ENCODE data around the gene RBM19. TPM values are rescaled to one million over a fixed set of nuclear protein-coding genes. Genes with fewer than 3 reads are reported as not detected.

RBM19 gene
- total and polyA plus RNA-seq, 2 of the 4 experiments (the other 2 are of a cell fraction), result 18.7 to 19.2 TPM

DNA sequence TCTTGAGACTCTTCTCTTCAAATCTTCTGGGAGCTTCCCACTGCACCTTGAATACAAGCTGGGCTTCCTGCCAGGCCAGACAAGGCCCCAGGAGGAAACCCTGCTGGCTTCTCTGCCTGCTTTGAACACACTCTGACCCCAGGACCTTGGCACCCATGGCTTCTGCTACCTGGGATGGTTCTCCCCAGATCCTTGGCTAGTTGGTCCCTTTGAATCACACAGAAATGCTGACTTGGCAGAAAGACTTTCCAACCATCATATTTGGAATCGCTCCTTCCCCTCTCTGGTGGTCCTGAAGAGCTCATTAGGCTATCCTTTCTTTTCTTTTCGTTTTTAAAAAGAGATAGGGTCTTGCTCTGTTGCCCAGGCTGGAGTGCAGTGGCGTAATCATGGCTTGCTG lies 132.7 kb downstream of the RBM19 start:
- no peak overlapping the region for H2BK20ac ChIP-seq (ENCODE audit: low read depth, low read length)
- H3K9me3 ChIP-seq (ENCODE audit: control insufficient read depth, insufficient read depth, low read length), result no peaks in the 10 kb centered on the region
- POLR2A ChIA-PET (ENCODE audit: unreplicated experiment), result no interaction called here
- H3K36me3 ChIP-seq (ENCODE audit: control insufficient read depth, insufficient read depth, low read length), result no peaks in the 10 kb centered on the region
- no peaks in the 10 kb centered on the region for H3K27me3 ChIP-seq (ENCODE audit: control insufficient read depth, insufficient read depth, low read length)
- TF ChIP-seq, protein P1, sequence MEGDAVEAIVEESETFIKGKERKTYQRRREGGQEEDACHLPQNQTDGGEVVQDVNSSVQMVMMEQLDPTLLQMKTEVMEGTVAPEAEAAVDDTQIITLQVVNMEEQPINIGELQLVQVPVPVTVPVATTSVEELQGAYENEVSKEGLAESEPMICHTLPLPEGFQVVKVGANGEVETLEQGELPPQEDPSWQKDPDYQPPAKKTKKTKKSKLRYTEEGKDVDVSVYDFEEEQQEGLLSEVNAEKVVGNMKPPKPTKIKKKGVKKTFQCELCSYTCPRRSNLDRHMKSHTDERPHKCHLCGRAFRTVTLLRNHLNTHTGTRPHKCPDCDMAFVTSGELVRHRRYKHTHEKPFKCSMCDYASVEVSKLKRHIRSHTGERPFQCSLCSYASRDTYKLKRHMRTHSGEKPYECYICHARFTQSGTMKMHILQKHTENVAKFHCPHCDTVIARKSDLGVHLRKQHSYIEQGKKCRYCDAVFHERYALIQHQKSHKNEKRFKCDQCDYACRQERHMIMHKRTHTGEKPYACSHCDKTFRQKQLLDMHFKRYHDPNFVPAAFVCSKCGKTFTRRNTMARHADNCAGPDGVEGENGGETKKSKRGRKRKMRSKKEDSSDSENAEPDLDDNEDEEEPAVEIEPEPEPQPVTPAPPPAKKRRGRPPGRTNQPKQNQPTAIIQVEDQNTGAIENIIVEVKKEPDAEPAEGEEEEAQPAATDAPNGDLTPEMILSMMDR (conservative IDR thresholded peaks at IDR 0.05; ENCODE audit: low read depth, low read length), result no peak
- TF ChIP-seq MAFK (IDR thresholded peaks at IDR 0.05; ENCODE audit: low read depth, low read length), result peak; percentile 99
- in situ Hi-C loops (cut with MboI; ENCODE audit: low sequenced_read_pairs) (no loop called here), intact Hi-C loops (cut with micrococcal nuclease) (no loop called here), dilution Hi-C loops (cut with HindIII; ENCODE audit: low sequenced_read_pairs, unreplicated experiment) (no loop called here)
- peaks cover 12% of the 10 kb centered on the region; the same call in 1 of the 2 replicates for H3K4me1 ChIP-seq (ENCODE audit: control insufficient read depth, insufficient read depth, low read length)
- no peak overlapping the region for H4K91ac ChIP-seq (ENCODE audit: insufficient read depth, low read depth, low read length)
- H2AK9ac ChIP-seq (replicated peaks; ENCODE audit: low read depth, low read length, poor library complexity), result no peak overlapping the region
- no peak overlapping the region for H3K4ac ChIP-seq (ENCODE audit: low read depth, low read length)
- no peak overlapping the region for H3K27ac ChIP-seq (ENCODE audit: insufficient read depth, low read length)
- ATAC-seq (ENCODE audit: low read depth) (no peak), DNase-seq (no peak)
- WGBS, 2 experiments (ENCODE audit: extremely low coverage in 2 of 2, insufficient read length in 1 of 2), result 100% methylated on average over 1 of the region's 3 CpGs; no CpG with 5 or more reads in 1 of the 2 experiments
- no peak overlapping the region for H3K23ac ChIP-seq (ENCODE audit: low read depth, low read length)
- no peak overlapping the region for H4K8ac ChIP-seq (ENCODE audit: low read depth in 2 of 2, low read length in 2 of 2)
- H2BK120ac ChIP-seq (ENCODE audit: low read depth, low read length), result no peak overlapping the region
- BruUV-seq (replicated peaks), result no TSS peak
- H3K14ac ChIP-seq (replicated peaks; ENCODE audit: low read depth, low read length), result no peak overlapping the region
- no peak overlapping the region for H2AK5ac ChIP-seq (ENCODE audit: low read depth, low read length)
- H3K18ac ChIP-seq (ENCODE audit: low read depth, low read length), result no peak overlapping the region
- H2AFZ ChIP-seq (replicated peaks; ENCODE audit: low read length, poor library complexity), result no peak overlapping the region
- no peak overlapping the region for H2BK5ac ChIP-seq (ENCODE audit: low read depth, low read length, poor library complexity, severe bottlenecking)
- H2BK15ac ChIP-seq (ENCODE audit: low read depth, low read length), result no peak overlapping the region
- no peak overlapping the region for H3K4me2 ChIP-seq (ENCODE audit: low read depth, low read length)
- CTCF ChIA-PET, result no interaction called here
- H3K79me1 ChIP-seq (ENCODE audit: low read depth in 1 of 2, low read length in 2 of 2), result no peaks in the 10 kb centered on the region
- no peak overlapping the region for H3K4me3 ChIP-seq (ENCODE audit: insufficient read depth, low read depth, low read length)
- no peak overlapping the region for H4K5ac ChIP-seq (ENCODE audit: low read depth, low read length)
- no peak overlapping the region for H3K56ac ChIP-seq (ENCODE audit: extremely low read depth, insufficient read depth, low read length)
- H4K20me1 ChIP-seq (ENCODE audit: insufficient read depth, low read length), result no peaks in the 10 kb centered on the region
- H3K9me1 ChIP-seq (ENCODE audit: insufficient read depth, low read length), result no peaks in the 10 kb centered on the region
- H3K9ac ChIP-seq (ENCODE audit: low read depth, low read length), result no peak overlapping the region
